DND-41 (cell line): ENCODE data around the gene MEGF11.

Experiments used
- EZH2 ChIP-seq: IDR thresholded peaks from 3 replicates; pipeline ENCODE4 v1.6.1; 2012; ENCODE audit warnings: borderline replicate concordance, low read depth, mild to moderate bottlenecking, moderate library complexity, low read length, inconsistent platforms; ENCODE audit not compliant: severe bottlenecking
- TF ChIP-seq, protein P1 (sequence below): IDR thresholded peaks from 2 replicates; pipeline ENCODE4 v1.5.1; 2012; ENCODE audit warnings: borderline replicate concordance, low read length, moderate library complexity, mild to moderate bottlenecking; ENCODE audit not compliant: poor library complexity, severe bottlenecking; ENCODE audit errors: extremely low read depth

DNA sequence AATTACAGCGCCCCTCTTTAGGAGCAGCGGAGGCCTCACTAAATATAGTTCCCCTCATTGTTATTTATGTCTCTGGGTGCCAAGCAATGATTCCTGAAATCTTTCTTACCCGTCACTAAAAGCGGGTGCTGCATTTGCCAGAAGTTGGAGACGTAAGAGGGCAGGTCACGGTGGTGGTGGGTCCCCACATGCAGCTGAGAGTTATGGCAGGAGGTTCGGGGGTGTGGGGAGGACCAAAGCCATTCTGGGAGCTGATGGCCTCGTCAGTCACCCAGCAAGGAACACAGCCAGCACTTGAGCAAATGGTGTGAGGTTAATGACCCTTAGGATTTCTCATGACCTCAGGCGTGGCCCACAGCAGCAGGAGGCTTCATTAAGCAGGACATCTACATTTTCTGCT lies 255.1 kb downstream of the MEGF11 start:
- TF ChIP-seq, protein P1, sequence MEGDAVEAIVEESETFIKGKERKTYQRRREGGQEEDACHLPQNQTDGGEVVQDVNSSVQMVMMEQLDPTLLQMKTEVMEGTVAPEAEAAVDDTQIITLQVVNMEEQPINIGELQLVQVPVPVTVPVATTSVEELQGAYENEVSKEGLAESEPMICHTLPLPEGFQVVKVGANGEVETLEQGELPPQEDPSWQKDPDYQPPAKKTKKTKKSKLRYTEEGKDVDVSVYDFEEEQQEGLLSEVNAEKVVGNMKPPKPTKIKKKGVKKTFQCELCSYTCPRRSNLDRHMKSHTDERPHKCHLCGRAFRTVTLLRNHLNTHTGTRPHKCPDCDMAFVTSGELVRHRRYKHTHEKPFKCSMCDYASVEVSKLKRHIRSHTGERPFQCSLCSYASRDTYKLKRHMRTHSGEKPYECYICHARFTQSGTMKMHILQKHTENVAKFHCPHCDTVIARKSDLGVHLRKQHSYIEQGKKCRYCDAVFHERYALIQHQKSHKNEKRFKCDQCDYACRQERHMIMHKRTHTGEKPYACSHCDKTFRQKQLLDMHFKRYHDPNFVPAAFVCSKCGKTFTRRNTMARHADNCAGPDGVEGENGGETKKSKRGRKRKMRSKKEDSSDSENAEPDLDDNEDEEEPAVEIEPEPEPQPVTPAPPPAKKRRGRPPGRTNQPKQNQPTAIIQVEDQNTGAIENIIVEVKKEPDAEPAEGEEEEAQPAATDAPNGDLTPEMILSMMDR, result no peak
- TF ChIP-seq EZH2, result no peak
